Measurements from ENCODE around the gene PDCD1LG2.

The PDCD1LG2 gene

DNA sequence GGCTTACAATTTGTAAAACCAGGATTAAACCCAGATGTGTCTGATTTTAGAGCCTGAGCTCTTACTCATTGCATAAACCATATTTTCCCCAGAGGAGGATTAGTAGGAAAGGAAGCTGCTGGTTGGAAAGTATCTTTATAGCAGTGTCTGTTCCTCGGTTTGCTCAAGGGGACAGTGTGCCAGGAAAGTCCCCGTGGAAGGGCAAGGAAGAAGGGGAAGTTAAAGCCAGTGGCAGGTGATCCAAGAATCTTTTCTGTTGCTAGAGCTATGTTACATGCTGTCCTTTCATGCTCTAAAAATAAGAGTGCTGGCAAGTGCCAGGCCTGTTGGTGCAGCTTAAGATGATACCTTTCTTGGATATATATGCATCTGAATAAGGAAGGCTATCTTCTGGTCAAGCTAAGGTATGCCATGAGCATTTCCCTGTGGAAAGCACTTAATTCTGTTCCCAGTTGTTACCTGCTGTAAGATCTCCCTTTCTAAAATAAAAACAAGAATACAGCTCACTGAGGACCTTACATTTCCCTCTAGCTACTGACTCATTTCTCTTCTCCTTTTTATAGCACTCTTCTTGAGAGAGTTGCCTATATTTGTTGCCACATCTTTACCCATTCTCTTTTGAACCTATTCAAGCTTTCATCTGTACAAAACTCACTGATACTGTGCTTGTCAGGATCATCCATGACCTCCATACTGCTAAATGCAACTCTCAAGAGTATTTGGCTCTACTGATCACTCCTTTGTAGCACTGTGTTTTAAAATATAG, 8.0 kb downstream of the PDCD1LG2 start:
- no peak for DNase-seq
- in situ Hi-C loops (cut with MboI; ENCODE audit: low pct_unique_long_range_greater_than_20kb, low sequenced_read_pairs) = no loop called here

DNA sequence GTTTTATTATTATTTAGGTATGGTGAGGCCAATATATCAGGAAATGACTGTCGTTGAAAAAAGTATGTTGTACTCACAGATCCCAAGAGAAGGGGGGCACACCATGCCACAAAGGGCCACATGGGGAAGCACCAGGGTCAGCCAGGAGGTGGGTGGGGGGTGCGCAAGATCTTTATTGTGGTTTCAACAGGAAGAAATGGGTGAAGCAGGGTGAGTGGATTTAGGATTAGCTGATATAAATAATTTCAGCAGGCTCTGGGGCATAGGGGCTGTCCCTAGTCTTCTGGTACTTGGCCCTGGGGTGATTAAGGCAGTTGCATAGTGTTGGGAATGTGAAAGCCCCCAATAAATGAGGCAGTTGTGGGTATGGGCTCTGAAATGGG, 8.6 kb downstream of the PDCD1LG2 start:
- DNase-seq = no peak
- in situ Hi-C loops (cut with MboI; ENCODE audit: low pct_unique_long_range_greater_than_20kb, low sequenced_read_pairs) = no loop called here

DNA sequence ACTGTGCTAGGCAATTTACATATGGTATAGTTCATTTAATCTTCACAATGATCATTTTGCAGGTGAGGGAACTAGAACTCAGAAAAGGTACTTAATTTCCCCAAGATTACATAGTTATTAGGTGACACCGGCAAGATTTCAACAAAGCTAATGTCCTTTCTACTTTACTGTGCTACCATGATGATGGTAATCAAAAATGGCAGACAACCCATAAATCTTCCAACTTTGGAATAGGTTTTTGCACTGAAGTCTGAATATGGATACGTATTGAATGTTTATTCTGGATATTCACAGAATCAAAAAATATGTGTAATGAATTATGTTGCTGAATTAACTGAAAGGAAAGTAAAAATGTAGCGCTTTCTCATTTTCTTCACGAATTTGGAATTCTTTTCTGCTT, 13.8 kb downstream of the PDCD1LG2 start:
- no peak for DNase-seq
- in situ Hi-C loops (cut with MboI; ENCODE audit: low pct_unique_long_range_greater_than_20kb, low sequenced_read_pairs) = no loop called here

DNA sequence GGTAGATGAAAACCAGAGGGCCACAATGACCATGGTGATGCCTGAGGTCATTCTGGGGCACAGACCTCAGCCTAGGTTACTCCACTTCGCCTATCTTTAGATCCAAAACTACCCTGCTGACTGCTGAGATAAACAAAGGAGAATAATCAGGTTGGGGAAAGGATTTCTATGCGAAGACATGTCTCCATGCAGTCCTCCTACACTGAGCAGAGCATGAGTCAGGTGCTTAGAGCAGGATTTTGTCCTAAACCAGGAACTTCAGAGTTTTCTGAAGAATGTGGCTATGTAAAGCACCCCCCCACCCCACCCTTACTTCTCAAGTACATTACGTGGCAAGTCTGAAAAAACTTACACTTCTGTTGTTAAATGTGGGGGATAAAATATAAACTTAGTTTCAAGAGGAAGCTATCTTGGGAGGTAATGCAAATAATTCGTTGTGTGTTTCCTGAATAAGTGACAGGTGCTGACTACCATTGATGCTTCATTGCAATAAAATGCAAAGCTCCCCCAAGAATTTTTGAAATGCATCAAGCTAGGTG, 19.4 kb downstream of the PDCD1LG2 start:
- no peak for DNase-seq
- in situ Hi-C loops (cut with MboI; ENCODE audit: low pct_unique_long_range_greater_than_20kb, low sequenced_read_pairs) = no loop called here

DNA sequence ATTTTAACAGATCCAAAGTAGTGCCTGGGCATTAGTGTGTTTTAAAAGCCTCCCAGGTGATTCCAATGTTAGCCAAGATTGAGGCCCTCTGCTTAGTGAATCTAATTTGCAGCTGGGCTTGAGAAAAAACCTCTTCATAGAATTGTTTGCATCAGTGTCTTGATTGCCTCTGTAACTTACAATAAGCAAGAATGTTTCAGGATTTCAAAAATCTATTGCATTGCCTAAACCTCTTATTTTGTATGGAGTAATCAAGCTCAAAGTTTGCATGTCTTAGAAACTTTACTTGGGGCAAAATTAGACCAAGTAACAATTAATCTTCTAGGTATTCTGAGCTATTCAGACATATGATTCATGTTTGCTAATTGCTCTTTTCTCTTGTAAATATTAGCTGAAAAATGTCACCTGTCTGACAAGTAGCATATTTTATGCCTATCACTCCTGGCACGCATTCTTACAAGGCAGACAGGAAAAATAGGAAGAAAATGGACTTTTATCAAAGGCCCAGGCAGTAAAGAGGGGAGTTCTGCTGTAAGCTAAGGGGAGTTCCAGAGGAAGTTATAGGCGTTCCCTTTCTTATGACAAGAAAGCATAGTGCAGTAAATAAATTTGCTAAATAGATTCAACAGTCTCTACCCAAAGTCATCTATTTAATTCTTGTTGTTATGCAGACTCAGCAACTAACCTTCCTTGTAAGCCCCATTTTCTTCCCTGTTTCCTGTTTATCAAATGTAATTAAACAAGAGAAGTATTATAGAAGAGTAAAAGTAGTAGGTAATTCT, 21.0 kb downstream of the PDCD1LG2 start:
- in situ Hi-C loops (cut with MboI; ENCODE audit: low pct_unique_long_range_greater_than_20kb, low sequenced_read_pairs) = no loop called here
- DNase-seq = no peak

DNA sequence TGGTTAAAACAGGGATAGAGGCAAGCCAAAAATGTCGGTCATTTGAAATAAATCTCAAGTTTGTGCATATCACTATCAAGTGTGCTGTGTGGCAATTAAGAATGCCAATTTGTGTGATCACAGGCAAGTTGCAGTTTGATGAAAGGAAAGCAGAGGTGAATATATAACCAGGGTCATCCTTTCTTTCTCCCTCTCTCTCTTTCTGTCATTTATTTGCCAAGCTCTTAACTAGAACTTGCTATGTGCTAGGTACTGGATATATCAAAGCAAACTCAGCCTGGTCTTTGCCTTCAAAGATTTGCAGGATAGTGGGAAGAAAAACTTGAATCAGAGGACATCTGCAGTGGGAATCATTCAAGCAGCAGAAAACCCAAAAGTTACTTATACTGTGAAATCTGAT, 22.0 kb downstream of the PDCD1LG2 start:
- no peak for DNase-seq
- in situ Hi-C loops (cut with MboI; ENCODE audit: low pct_unique_long_range_greater_than_20kb, low sequenced_read_pairs) = no loop called here

DNA sequence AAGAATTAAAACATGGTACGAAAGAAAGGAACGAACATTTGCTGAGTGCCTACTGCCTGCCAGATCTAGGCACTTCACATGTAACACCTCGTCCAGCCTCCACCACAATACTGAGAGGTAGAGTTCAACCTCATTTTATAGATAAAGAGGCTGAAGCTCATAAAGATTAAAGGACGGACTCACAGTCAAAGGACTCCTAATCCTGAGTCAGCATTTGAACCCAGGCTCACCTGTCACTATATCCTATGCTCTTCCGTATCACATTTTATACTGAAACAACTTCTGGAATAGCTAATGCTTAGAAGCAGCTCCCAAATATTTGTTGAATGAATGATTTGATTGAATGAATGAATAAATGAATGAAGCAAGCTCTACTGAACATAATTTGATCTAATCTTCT, 22.5 kb downstream of the PDCD1LG2 start:
- in situ Hi-C loops (cut with MboI; ENCODE audit: low pct_unique_long_range_greater_than_20kb, low sequenced_read_pairs) = no loop called here
- no peak for DNase-seq

DNA sequence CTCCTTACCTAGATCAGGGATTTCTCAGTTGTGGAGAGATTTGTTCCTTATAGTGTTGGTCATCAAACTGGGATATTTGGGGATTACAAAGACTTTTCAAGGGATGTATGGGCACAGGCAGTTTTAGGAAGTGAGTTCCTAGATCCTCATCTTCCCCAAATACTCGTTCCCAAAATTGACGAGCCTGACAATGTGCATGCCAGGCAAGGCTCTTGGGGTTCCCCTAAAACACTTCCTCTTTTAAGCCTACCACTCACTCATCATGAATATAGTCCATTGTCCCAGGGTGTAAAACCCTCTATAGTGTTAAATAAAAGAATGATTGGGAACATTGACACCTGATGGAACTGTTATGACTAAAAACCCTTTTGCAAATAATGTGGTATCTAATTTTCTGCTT, 26.4 kb downstream of the PDCD1LG2 start:
- in situ Hi-C loops (cut with MboI; ENCODE audit: low pct_unique_long_range_greater_than_20kb, low sequenced_read_pairs) = no loop called here
- DNase-seq = peak; percentile 24

DNA sequence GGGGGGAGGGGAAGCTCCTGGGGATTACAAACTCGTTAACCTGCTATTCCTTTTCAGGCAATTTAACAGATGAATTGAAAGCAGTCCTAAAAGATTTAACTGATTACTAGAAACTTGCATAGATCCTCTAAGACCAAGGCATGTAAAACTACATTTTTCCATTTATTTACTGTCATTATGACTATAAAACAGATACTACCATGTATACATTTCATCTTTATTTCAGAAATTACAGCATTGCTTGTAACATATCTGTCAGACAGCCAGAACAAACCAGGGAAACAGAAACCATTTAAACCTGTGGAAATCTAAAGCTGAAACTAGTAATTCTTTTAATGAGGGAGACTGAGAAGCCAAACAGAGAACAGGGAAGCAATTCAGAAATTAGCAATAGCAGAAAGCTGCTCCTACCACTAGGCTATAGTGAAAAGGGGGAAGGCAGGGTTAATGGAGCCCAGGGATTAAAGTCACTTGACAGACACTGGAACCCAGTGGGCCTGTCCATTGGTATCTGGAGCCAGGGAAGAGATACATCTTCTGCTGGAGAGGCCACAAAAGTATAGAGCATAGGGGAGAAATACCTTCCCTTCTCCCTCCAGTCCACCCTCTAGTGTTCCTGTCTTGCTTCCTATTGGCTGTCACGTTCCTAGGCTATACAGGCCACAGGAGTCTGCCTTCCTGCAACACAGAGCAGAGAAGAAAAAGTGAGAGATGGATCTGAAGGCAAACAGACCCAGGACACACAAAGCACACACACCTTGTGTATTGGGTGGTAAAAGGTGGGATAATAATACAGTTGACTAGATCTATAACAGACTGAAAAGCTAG, 33.8 kb downstream of the PDCD1LG2 start:
- no peak for DNase-seq
- in situ Hi-C loops (cut with MboI; ENCODE audit: low pct_unique_long_range_greater_than_20kb, low sequenced_read_pairs) = no loop called here

DNA sequence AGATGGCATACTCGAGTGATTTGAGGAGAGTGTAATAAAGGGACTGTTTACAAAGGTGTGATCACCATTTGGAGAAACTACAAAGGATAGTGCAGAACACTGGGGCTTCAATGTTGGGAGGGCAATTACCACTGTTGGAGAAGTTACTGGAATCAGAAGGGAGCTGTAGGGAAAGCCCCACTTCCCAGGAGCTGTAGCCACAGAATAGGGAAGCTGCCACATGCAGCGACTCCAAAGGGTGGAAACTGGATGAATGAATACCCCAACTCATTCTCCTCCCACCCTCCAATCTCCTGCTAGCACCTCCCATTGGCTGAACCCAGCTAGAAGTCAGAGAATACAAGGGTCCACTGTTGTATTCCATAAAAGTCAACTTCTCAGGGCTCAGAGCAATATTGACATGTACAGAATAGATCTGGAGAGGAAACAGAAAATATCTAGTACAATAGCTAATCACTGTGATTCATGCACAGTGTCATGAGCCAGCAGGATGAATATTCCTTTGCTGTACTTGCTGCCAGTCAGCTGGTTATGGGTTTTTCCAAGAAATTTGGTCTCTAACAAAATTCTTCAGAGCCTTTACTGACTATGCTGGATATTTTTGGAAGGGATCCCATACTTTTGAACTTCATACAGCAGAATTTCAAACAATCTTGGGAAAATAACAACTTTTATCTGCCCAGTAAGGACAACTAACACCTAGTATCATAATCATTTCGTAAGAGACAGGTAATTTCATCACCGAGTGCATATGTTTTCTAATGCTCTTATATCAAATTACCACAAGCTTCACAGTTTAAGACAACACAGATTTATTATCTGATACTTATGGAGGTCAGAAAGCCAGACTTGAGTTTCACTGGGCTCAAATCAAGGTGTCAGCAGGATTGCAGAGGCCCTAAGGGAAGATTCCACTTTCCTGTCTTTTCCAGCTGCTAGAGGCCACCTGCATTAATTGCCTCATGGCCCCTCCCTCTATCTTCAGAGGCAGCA, 39.6 kb downstream of the PDCD1LG2 start:
- DNase-seq = no peak
- in situ Hi-C loops (cut with MboI; ENCODE audit: low pct_unique_long_range_greater_than_20kb, low sequenced_read_pairs) = no loop called here

DNA sequence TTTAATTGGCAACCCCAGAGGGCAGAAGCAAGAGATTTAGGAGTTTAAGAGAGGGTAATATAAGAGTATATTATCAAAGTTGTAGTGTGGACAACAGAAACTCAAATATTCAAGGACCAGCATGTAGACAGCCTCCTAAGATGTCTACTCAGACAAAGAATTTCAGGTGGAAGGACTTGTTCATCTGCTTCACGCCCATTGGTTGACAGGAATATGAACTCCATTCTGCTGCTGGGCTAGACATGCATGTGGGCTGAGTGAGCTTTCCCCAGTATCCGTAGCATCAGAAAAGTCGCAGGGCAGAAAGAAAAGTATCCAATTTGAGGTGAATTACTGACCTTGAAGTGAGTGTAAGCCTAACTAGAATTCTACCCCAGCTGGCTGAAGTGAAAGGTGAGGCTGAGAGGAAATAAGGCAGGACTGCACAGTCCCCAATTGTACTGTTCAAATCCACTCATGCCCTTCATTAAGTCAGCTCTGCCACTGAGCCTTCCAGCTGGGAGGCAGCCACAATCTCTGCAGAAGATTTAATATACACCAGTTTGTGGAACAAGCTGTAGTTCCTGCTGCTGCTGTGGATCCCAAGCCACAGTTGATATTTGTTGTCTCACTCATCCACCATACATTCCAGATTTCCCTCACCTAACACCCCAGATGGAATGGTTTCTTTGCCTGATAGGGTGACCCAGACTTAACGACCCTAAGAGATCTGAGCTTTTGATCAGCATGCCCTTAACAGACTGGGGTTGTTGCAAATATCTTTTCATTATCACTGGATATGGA, 41.2 kb downstream of the PDCD1LG2 start:
- in situ Hi-C loops (cut with MboI; ENCODE audit: low pct_unique_long_range_greater_than_20kb, low sequenced_read_pairs) = no loop called here

DNA sequence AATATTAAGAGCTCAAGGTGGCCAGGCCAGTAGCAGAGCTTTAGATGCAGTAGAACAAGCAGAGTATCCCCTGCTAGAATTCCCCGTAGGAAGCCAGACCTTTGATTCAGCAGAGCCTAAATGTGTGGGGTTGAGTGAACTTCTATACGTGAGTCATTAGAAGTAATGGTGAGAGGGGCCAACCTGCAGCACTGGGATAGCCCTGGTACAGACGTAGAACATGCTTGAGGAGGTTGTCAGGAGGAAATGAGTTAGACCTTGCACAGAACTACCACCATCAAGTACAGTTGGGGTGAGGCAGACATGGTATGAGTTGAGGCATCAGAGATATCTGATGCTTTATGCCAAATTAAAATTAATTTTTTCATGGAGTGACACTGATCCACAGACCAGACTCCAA, 42.0 kb downstream of the PDCD1LG2 start:
- in situ Hi-C loops (cut with MboI; ENCODE audit: low pct_unique_long_range_greater_than_20kb, low sequenced_read_pairs) = no loop called here
- DNase-seq = no peak

More for the DNA sequence above, 41.2 kb downstream of the PDCD1LG2 start:
- DNase-seq = no peak

DNA sequence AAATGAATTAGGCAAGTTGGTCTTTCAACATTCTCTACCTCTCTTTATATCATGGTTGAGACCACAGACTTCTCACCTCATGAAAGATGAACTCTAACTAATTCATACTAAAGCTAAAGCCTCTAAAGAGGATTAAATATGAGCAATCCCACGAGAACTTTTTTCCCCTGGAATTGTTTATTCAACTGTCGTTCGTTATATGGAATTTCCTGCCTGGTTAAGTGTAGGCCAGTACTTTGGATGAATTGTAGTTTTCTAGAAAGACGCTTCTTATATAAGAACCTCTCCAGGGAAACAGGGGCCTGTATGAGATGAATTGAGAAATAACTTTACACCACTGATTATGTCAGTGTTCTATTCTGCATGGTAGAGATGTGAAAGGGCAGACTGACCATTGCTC, 42.9 kb downstream of the PDCD1LG2 start:
- in situ Hi-C loops (cut with MboI; ENCODE audit: low pct_unique_long_range_greater_than_20kb, low sequenced_read_pairs) = no loop called here
- DNase-seq = no peak

DNA sequence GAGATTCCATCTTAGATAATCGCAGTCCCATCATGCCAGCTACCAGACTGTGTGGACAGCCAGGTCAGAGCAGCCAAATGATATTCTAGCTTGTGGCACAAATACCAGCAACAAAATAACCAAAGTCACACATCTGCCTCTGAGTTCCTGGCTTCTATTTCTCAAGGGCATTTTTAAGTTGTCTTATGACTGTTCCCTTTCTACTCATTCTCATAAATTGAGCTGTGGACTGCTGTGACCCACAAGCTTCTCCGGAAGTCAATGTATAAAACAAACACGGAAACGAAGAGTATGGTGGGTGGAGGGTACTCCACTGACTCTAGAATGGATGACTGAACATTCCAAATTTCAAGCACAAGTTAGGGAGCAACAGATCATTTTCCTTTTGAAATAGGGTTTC, 43.9 kb downstream of the PDCD1LG2 start:
- in situ Hi-C loops (cut with MboI; ENCODE audit: low pct_unique_long_range_greater_than_20kb, low sequenced_read_pairs) = no loop called here
- no peak for DNase-seq

DNA sequence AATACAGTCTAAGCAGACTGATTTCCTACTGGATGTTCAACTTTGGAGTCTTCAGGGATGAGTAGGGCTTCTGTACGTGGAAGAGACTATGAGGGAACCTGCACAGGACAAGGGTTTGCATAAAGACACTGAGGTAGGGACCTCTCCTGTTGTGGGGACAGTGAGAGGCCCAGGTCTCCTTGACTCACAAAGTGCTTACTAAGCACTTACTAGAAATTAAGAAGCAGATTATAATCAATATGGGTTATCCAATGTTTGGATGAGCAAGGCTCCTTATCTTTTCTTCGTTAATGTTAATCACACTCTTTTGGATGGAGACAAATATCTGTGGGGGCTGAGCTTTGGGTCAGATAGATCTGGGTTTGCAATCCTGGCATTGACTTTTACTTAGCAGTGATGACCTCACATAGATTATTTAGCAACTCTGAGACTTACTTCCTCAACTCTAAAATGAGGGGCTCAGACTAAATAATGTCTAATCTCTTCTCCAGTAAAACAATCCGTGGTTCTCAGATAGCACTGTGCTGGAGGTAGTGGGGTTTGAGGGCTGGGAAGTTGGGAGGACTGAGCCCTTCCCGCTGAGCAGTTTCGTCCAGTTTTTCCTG, 45.9 kb downstream of the PDCD1LG2 start:
- no peak for DNase-seq
- in situ Hi-C loops (cut with MboI; ENCODE audit: low pct_unique_long_range_greater_than_20kb, low sequenced_read_pairs) = no loop called here

DNA sequence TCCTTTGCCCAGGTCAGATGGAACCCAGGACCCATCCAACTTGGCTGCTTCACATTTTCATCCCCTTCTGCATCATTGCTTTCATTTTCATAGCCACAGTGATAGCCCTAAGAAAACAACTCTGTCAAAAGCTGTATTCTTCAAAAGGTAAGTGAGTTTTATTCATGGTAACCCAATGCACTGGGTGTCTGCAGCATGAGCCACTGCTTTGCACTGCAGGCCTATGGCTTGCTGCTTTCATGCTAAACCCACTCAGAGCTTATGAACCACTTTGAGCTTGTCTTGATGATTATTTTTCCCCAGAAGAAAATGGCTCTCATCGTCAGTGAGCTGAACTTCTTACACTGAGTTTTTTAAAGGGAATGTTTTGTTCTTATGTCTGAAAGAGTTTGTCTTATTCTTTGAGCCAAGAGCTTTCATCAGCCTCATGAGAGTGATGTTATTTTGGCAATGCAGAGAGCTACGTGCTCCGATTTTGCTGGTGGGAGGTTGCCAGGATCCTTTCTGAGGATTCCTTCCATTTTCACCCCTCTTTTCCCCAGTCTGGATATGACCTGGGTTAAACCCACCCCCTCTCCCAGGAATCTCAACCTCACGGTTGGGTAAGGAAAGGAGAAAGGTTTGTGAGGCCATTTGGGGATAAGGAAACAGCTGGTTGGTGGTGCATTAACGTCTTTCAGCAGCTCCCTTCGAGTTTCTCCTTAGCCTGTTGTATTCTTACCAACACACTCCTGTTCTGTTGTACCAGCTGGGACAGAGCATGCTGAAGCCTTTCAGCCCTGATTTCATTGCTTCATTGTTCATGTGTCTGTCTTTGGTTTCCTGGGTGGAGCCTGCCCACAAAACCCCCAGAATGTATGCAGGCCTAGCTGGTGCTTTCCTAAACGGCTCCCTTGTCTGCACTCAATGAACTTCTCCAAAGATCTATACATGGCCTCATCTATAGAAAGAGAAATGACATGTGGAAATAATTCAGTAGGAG, 47.6 kb downstream of the PDCD1LG2 start:
- peak; percentile 46 for DNase-seq
- in situ Hi-C loops (cut with MboI; ENCODE audit: low pct_unique_long_range_greater_than_20kb, low sequenced_read_pairs) = no loop called here
